Fibroblast of lung (primary cell): ENCODE measurements around the gene B3GAT3. TPM values are rescaled to one million over a fixed set of nuclear protein-coding genes. Genes with fewer than 3 reads are reported as not detected.

Experiments
- DNase-seq, 2 donors: peaks; one replicate each; pipeline versions ENCODE4 v3.0.0 to v3.0.0-alpha.2; 2010; ENCODE audit warnings: low read depth in 2 of 2
- H2AFZ ChIP-seq: 2 replicates; pipeline ENCODE4 v1.5.1; 2012; ENCODE audit warnings: low read length, control low read depth, inconsistent platforms
- H3K27ac ChIP-seq: 2 replicates; pipeline ENCODE4 v1.5.1; 2011; ENCODE audit warnings: low read length, control low read depth; ENCODE audit not compliant: insufficient read depth
- H3K27me3 ChIP-seq: 2 replicates; pipeline ENCODE4 v1.5.1; 2011; ENCODE audit warnings: mild to moderate bottlenecking, low read length; ENCODE audit not compliant: control insufficient read depth, insufficient read depth
- H3K36me3 ChIP-seq: 2 replicates; pipeline ENCODE4 v1.5.1; 2011; ENCODE audit warnings: low read length; ENCODE audit not compliant: control insufficient read depth, insufficient read depth
- H3K4me1 ChIP-seq: 2 replicates; pipeline ENCODE4 v1.5.1; 2011; ENCODE audit warnings: low read length; ENCODE audit not compliant: control insufficient read depth, insufficient read depth; ENCODE audit errors: extremely low read depth
- H3K4me2 ChIP-seq: 2 replicates; pipeline ENCODE4 v1.5.1; 2011; ENCODE audit warnings: low read length, control low read depth; ENCODE audit not compliant: insufficient read depth; ENCODE audit errors: extremely low read depth
- H3K4me3 ChIP-seq, 4 experiments: fragments of 200-600 bp in 1 of 4; sonication (generic) in 1 of 4; replicated peaks in 1 of 4; 2 replicates each; pipeline ENCODE4 v1.5.1; 2011 to 2016; ENCODE audit warnings: low read length in 4 of 4, low read depth in 3 of 4, mild to moderate bottlenecking in 3 of 4, control low read depth in 2 of 4, inconsistent platforms in 1 of 4, mixed read lengths in 1 of 4; ENCODE audit not compliant: insufficient read depth in 1 of 4; ENCODE audit errors: control extremely low read depth in 1 of 4
- H3K79me2 ChIP-seq: 2 replicates; pipeline ENCODE4 v1.5.1; 2012; ENCODE audit warnings: mild to moderate bottlenecking, low read length, inconsistent platforms; ENCODE audit not compliant: control insufficient read depth, insufficient read depth
- H3K9ac ChIP-seq: 2 replicates; pipeline ENCODE4 v1.5.1; 2011; ENCODE audit warnings: mild to moderate bottlenecking, low read length, control low read depth; ENCODE audit not compliant: insufficient read depth
- H3K9me3 ChIP-seq: 2 replicates; pipeline ENCODE4 v1.5.1; 2012; ENCODE audit warnings: low read depth, low read length; ENCODE audit not compliant: control insufficient read depth, insufficient read depth
- H4K20me1 ChIP-seq: 2 replicates; pipeline ENCODE4 v1.5.1; 2011; ENCODE audit warnings: low read length; ENCODE audit not compliant: control insufficient read depth, insufficient read depth; ENCODE audit errors: extremely low read depth
- CTCF ChIP-seq, 2 donors: IDR thresholded peaks in 1 of 2; conservative IDR thresholded peaks in 1 of 2; 1 replicate in 1 of 2; 2 replicates in 1 of 2; pipeline ENCODE4 v1.5.1; 2011 to 2012; ENCODE audit warnings: low read length in 2 of 2, control low read depth in 1 of 2, inconsistent platforms in 1 of 2, low read depth in 1 of 2, mild to moderate bottlenecking in 1 of 2
- EZH2 ChIP-seq: IDR thresholded peaks from 2 replicates; pipeline ENCODE4 v1.5.1; 2012; ENCODE audit warnings: low read length, control low read depth, mild to moderate bottlenecking; ENCODE audit errors: missing control alignments
- polyA plus RNA-seq, 2 donors: library from polyadenylated mRNA; depleted of rRNA in 1 of 2; stranded (reverse) in 1 of 2; unstranded in 1 of 2; fragments of >200 nt; gene quantifications; 2 replicates each; pipeline ENCODE4 v1.2.1, GENCODE V29; 2011 to 2012; ENCODE audit warnings: missing spikeins in 1 of 2
- total RNA-seq: library from RNA; depleted of rRNA; stranded (reverse); fragments of >200 nt; gene quantifications from 2 replicates; pipeline ENCODE4 v1.2.1, GENCODE V29; 2014

The B3GAT3 gene
- total and polyA plus RNA-seq, 2 donors (not counting 1 experiment from before 2014, with no cell fraction given): 17.6 to 29.1 TPM

- Histone ChIP-seq H3K9me3 (no peaks in the 10 kb centered on the region), H2AFZ (no peak overlapping the region), H3K9ac (no peak overlapping the region), H4K20me1 (no peaks in the 10 kb centered on the region), H3K36me3 (peaks cover 10% of the 10 kb centered on the region), H3K27me3 (no peaks in the 10 kb centered on the region), H3K79me2 (peaks cover 39% of the 10 kb centered on the region), H3K4me3 (no peak overlapping the region), H3K4me1 (peaks cover 8% of the 10 kb centered on the region), H3K4me2 (no peak overlapping the region), H3K27ac (no peak overlapping the region)
- no peak for DNase-seq
- TF ChIP-seq EZH2 (no peak), CTCF (conservative IDR thresholded peaks at IDR 0.05 in 1 of 2, IDR thresholded peaks at IDR 0.05 in 1 of 2; ENCODE audit: low read depth in 1 of 2, low read length in 2 of 2) (no peak)
These were observed 27.7 kb upstream of the B3GAT3 start for GRCh38 chr11:62649486-62649885.

- Histone ChIP-seq H2AFZ (no peak overlapping the region), H3K9ac (no peak overlapping the region), H3K27me3 (no peaks in the 10 kb centered on the region), H3K4me2 (no peak overlapping the region), H3K4me3 (no peak overlapping the region), H3K79me2 (peaks cover 44% of the 10 kb centered on the region), H4K20me1 (no peaks in the 10 kb centered on the region), H3K27ac (no peak overlapping the region), H3K4me1 (peaks cover 8% of the 10 kb centered on the region), H3K36me3 (peaks cover 13% of the 10 kb centered on the region), H3K9me3 (no peaks in the 10 kb centered on the region)
- no peak for DNase-seq
- TF ChIP-seq CTCF (conservative IDR thresholded peaks at IDR 0.05 in 1 of 2, IDR thresholded peaks at IDR 0.05 in 1 of 2; ENCODE audit: low read depth in 1 of 2, low read length in 2 of 2) (no peak), EZH2 (no peak)
These were observed 27.2 kb upstream of the B3GAT3 start for GRCh38 chr11:62648967-62649364.

- Histone ChIP-seq H3K4me2 (no peak overlapping the region), H3K36me3 (peaks cover 15% of the 10 kb centered on the region), H3K27me3 (no peaks in the 10 kb centered on the region), H4K20me1 (no peaks in the 10 kb centered on the region), H3K27ac (no peak overlapping the region), H3K9me3 (no peaks in the 10 kb centered on the region), H3K4me1 (peaks cover 8% of the 10 kb centered on the region), H2AFZ (no peak overlapping the region), H3K79me2 (peaks cover 50% of the 10 kb centered on the region), H3K4me3 (no peak overlapping the region), H3K9ac (no peak overlapping the region)
- TF ChIP-seq EZH2 (no peak), CTCF (conservative IDR thresholded peaks at IDR 0.05 in 1 of 2, IDR thresholded peaks at IDR 0.05 in 1 of 2; ENCODE audit: low read depth in 1 of 2, low read length in 2 of 2) (no peak)
- no peak for DNase-seq
These were observed 26.6 kb upstream of the B3GAT3 start for GRCh38 chr11:62648185-62648966.
